Fibroblast of pulmonary artery (primary cell): ENCODE results near the gene TMEM131L.

Experiments
- DNase-seq: peaks from one replicate; pipeline ENCODE4 v3.0.0-alpha.2; 2010; ENCODE audit warnings: low read depth
- H3K4me3 ChIP-seq: replicated peaks from 2 replicates; pipeline ENCODE4 v1.5.1; 2011; ENCODE audit warnings: low read depth, mild to moderate bottlenecking, control low read depth, low read length, moderate library complexity
- CTCF ChIP-seq: IDR thresholded peaks from 2 replicates; pipeline ENCODE4 v1.5.1; 2011; ENCODE audit warnings: mild to moderate bottlenecking, control low read depth, low read length, inconsistent platforms; ENCODE audit errors: missing control alignments

The TMEM131L gene

GRCh38 chr4:153420361-153420760 lies 45.8 kb upstream of the TMEM131L start:
- TF ChIP-seq CTCF = no peak
- no peak overlapping the region for H3K4me3 ChIP-seq
- peak; percentile 33 for DNase-seq

- no peak overlapping the region for H3K4me3 ChIP-seq
- TF ChIP-seq CTCF = no peak
Observed at GRCh38 chr4:153421941-153422340, 44.2 kb upstream of the TMEM131L start.

GRCh38 chr4:153426207-153426885 lies 39.8 kb upstream of the TMEM131L start:
- H3K4me3 ChIP-seq = no peak overlapping the region
- no peak for TF ChIP-seq CTCF

More at GRCh38 chr4:153421941-153422340, 44.2 kb upstream of the TMEM131L start:
- no peak for DNase-seq

GRCh38 chr4:153427363-153428071 lies 38.6 kb upstream of the TMEM131L start:
- H3K4me3 ChIP-seq = no peak overlapping the region
- no peak for TF ChIP-seq CTCF
- peak; percentile 63 for DNase-seq

More at GRCh38 chr4:153426207-153426885, 39.8 kb upstream of the TMEM131L start:
- DNase-seq = no peak

GRCh38 chr4:153428941-153429475 lies 37.2 kb upstream of the TMEM131L start:
- DNase-seq = no peak
- TF ChIP-seq CTCF = no peak

GRCh38 chr4:153432965-153433753 lies 33.0 kb upstream of the TMEM131L start:
- H3K4me3 ChIP-seq = no peak overlapping the region
- TF ChIP-seq CTCF = peak; percentile 58
- DNase-seq = peak; percentile 81

More at GRCh38 chr4:153428941-153429475, 37.2 kb upstream of the TMEM131L start:
- H3K4me3 ChIP-seq = no peak overlapping the region
